ENCODE measurements around the gene ATP8B4.

Gene ATP8B4

GRCh38 chr15:49877873-49878521 is 241.0 kb downstream of the ATP8B4 start:
- in situ Hi-C loops (cut with MboI; ENCODE audit: low sequenced_read_pairs): no loop called here
- no peaks in the 10 kb centered on the region for H3K9me3 ChIP-seq
- no peak overlapping the region for H3K4me3 ChIP-seq
- no peaks in the 10 kb centered on the region for H3K36me3 ChIP-seq (replicated peaks)
- peaks cover 31% of the 10 kb centered on the region for H3K4me1 ChIP-seq
- peak; percentile 64 to 93 for DNase-seq (ENCODE audit: low spot score in 2 of 2)
- no peaks in the 10 kb centered on the region for H3K27me3 ChIP-seq (ENCODE audit: low read depth)

GRCh38 chr15:49877117-49877872 is 241.7 kb downstream of the ATP8B4 start:
- Histone ChIP-seq H3K36me3 (replicated peaks) (no peaks in the 10 kb centered on the region), H3K4me3 (no peak overlapping the region), H3K9me3 (no peaks in the 10 kb centered on the region), H3K27me3 (ENCODE audit: low read depth) (no peaks in the 10 kb centered on the region), H3K4me1 (peaks cover 31% of the 10 kb centered on the region)
- in situ Hi-C loops (cut with MboI; ENCODE audit: low sequenced_read_pairs): no loop called here
- peak in 1 of 2 experiments; percentile 10 for DNase-seq (ENCODE audit: low spot score in 2 of 2)

- peaks cover 31% of the 10 kb centered on the region for H3K4me1 ChIP-seq
- in situ Hi-C loops (cut with MboI; ENCODE audit: low sequenced_read_pairs): no loop called here
- DNase-seq (ENCODE audit: low spot score in 2 of 2): peak in 1 of 2 experiments; percentile 32
Observed at GRCh38 chr15:49876401-49877038, 242.5 kb downstream of the ATP8B4 start.

GRCh38 chr15:49875392-49875791 is 243.6 kb downstream of the ATP8B4 start:
- in situ Hi-C loops (cut with MboI; ENCODE audit: low sequenced_read_pairs): no loop called here
- Histone ChIP-seq H3K4me1 (peaks cover 31% of the 10 kb centered on the region), H3K4me3 (no peak overlapping the region), H3K36me3 (replicated peaks) (no peaks in the 10 kb centered on the region), H3K27me3 (ENCODE audit: low read depth) (no peaks in the 10 kb centered on the region), H3K9me3 (no peaks in the 10 kb centered on the region)
- DNase-seq (ENCODE audit: low spot score in 2 of 2): no peak

More at GRCh38 chr15:49876401-49877038, 242.5 kb downstream of the ATP8B4 start:
- Histone ChIP-seq H3K4me3 (no peak overlapping the region), H3K9me3 (no peaks in the 10 kb centered on the region), H3K36me3 (replicated peaks) (no peaks in the 10 kb centered on the region), H3K27me3 (ENCODE audit: low read depth) (no peaks in the 10 kb centered on the region)

GRCh38 chr15:49870472-49870871 is 248.6 kb downstream of the ATP8B4 start:
- DNase-seq (ENCODE audit: low spot score in 2 of 2): no peak
- Histone ChIP-seq H3K27me3 (ENCODE audit: low read depth) (no peaks in the 10 kb centered on the region), H3K9me3 (no peaks in the 10 kb centered on the region), H3K4me1 (no peaks in the 10 kb centered on the region), H3K36me3 (replicated peaks) (no peaks in the 10 kb centered on the region), H3K4me3 (no peak overlapping the region)
- in situ Hi-C loops (cut with MboI; ENCODE audit: low sequenced_read_pairs): no loop called here

- in situ Hi-C loops (cut with MboI; ENCODE audit: low sequenced_read_pairs): no loop called here
- Histone ChIP-seq H3K36me3 (replicated peaks) (no peaks in the 10 kb centered on the region), H3K4me3 (no peak overlapping the region), H3K9me3 (no peaks in the 10 kb centered on the region), H3K4me1 (no peaks in the 10 kb centered on the region), H3K27me3 (ENCODE audit: low read depth) (no peaks in the 10 kb centered on the region)
- DNase-seq (ENCODE audit: low spot score in 2 of 2): no peak
Observed at GRCh38 chr15:49868348-49868747, 250.7 kb downstream of the ATP8B4 start.

GRCh38 chr15:49865925-49866757 is 252.9 kb downstream of the ATP8B4 start:
- no peak for DNase-seq (ENCODE audit: low spot score in 2 of 2)
- in situ Hi-C loops (cut with MboI; ENCODE audit: low sequenced_read_pairs): no loop called here
- no peaks in the 10 kb centered on the region for H3K27me3 ChIP-seq (ENCODE audit: low read depth)
- H3K4me1 ChIP-seq: no peaks in the 10 kb centered on the region
- no peaks in the 10 kb centered on the region for H3K9me3 ChIP-seq
- H3K36me3 ChIP-seq (replicated peaks): no peaks in the 10 kb centered on the region
- no peak overlapping the region for H3K4me3 ChIP-seq

- H3K4me3 ChIP-seq: no peak overlapping the region
- no peaks in the 10 kb centered on the region for H3K4me1 ChIP-seq
- in situ Hi-C loops (cut with MboI; ENCODE audit: low sequenced_read_pairs): no loop called here
- DNase-seq (ENCODE audit: low spot score in 2 of 2): no peak
- H3K9me3 ChIP-seq: no peaks in the 10 kb centered on the region
- no peaks in the 10 kb centered on the region for H3K36me3 ChIP-seq (replicated peaks)
- no peaks in the 10 kb centered on the region for H3K27me3 ChIP-seq (ENCODE audit: low read depth)
Observed at GRCh38 chr15:49864251-49864650, 254.8 kb downstream of the ATP8B4 start.

- no peak for DNase-seq (ENCODE audit: low spot score in 2 of 2)
- in situ Hi-C loops (cut with MboI; ENCODE audit: low sequenced_read_pairs): no loop called here
- Histone ChIP-seq H3K4me3 (no peak overlapping the region), H3K9me3 (no peaks in the 10 kb centered on the region), H3K27me3 (ENCODE audit: low read depth) (no peaks in the 10 kb centered on the region), H3K36me3 (replicated peaks) (no peaks in the 10 kb centered on the region), H3K4me1 (no peaks in the 10 kb centered on the region)
Observed at GRCh38 chr15:49863431-49864224, 255.4 kb downstream of the ATP8B4 start.

GRCh38 chr15:49860101-49860500 is 258.9 kb downstream of the ATP8B4 start:
- Histone ChIP-seq H3K27me3 (ENCODE audit: low read depth) (no peaks in the 10 kb centered on the region), H3K4me3 (no peak overlapping the region), H3K9me3 (no peaks in the 10 kb centered on the region), H3K36me3 (replicated peaks) (no peaks in the 10 kb centered on the region), H3K4me1 (no peaks in the 10 kb centered on the region)
- no peak for DNase-seq (ENCODE audit: low spot score in 2 of 2)
- in situ Hi-C loops (cut with MboI; ENCODE audit: low sequenced_read_pairs): no loop called here

- H3K4me1 ChIP-seq: no peaks in the 10 kb centered on the region
- in situ Hi-C loops (cut with MboI; ENCODE audit: low sequenced_read_pairs): no loop called here
- DNase-seq (ENCODE audit: low spot score in 2 of 2): no peak
Observed at GRCh38 chr15:49857496-49858475, 261.2 kb downstream of the ATP8B4 start.

GRCh38 chr15:49855917-49856637 is 263.0 kb downstream of the ATP8B4 start:
- in situ Hi-C loops (cut with MboI; ENCODE audit: low sequenced_read_pairs): no loop called here
- H3K36me3 ChIP-seq (replicated peaks): no peaks in the 10 kb centered on the region
- DNase-seq (ENCODE audit: low spot score in 2 of 2): no peak

More at GRCh38 chr15:49857496-49858475, 261.2 kb downstream of the ATP8B4 start:
- no peaks in the 10 kb centered on the region for H3K27me3 ChIP-seq (ENCODE audit: low read depth)
- no peaks in the 10 kb centered on the region for H3K36me3 ChIP-seq (replicated peaks)
- no peak overlapping the region for H3K4me3 ChIP-seq
- H3K9me3 ChIP-seq: no peaks in the 10 kb centered on the region

More at GRCh38 chr15:49855917-49856637, 263.0 kb downstream of the ATP8B4 start:
- no peaks in the 10 kb centered on the region for H3K27me3 ChIP-seq (ENCODE audit: low read depth)
- H3K4me1 ChIP-seq: no peaks in the 10 kb centered on the region
- no peak overlapping the region for H3K4me3 ChIP-seq
- no peaks in the 10 kb centered on the region for H3K9me3 ChIP-seq

Measured in HAP-1 (cell line).